ENCODE measurements around the gene STAB2. TPM values are rescaled to one million over a fixed set of nuclear protein-coding genes. Genes with fewer than 3 reads are reported as not detected.

STAB2 gene
- under 0.01 TPM for total RNA-seq

GRCh38 chr12:103586791-103587370 lies at the start of gene STAB2:
Gene STAB2, plus strand, starts transcription at chr12:103587273. Its CDS starts 204 bp downstream, at chr12:103587477.

Small RNA genes lying within 50 kb of the gene (small RNA-seq; reads per million reads assigned to genes)
- not detected for gene RF00096

Other genes with a start within 250 kb of the STAB2 start
- 0.92 TPM for gene C12orf42, start 91.3 kb upstream of the STAB2 start, total RNA-seq

Measured in diencephalon (tissue), 1 donor.